ENCODE measurements around the gene ZNF483. TPM values are rescaled to one million over a fixed set of nuclear protein-coding genes. Genes with fewer than 3 reads are reported as not detected.
A peak's percentile ranks its signal among the peaks of the same experiment; 100 is the strongest.

ZNF483 gene
- total and polyA plus RNA-seq, 2 donors from 2014 or later, result 0.43 to 14.5 TPM

DNA sequence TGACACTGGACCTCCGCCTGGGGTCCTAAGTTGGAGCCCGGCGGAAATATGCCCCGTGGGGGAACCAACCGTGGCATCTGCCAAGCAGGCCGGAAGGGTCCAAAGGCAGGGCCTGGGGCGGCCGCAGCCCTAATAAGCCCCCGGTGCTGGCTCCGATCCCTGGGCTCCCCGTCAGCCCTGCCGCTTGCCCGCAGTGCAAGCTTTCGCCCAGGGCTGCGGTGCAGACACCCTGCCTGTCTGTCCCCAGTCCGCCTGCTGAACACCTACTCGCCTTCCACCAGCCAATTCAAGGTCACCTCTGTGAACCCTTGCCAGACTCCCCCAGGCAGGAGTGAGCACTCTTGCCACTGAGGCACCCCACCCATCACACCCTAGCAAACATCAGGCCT, 75.0 kb downstream of the ZNF483 start:
- DNase-seq, result no peak
- intact Hi-C loops (cut with DNase I), result no loop called here
- H3K4me1 ChIP-seq (ENCODE audit: control insufficient read depth in 2 of 3, insufficient read depth in 2 of 3, low read depth in 1 of 3, low read length in 3 of 3), result peaks cover 0 to 16% (median 10%) of the 10 kb centered on the region in 3 donors
- H3K9ac ChIP-seq (ENCODE audit: low read length in 3 of 3), result peak overlapping the region; percentile 41 to 96 (median 67)
- peaks cover 3 to 18% (median 14%) of the 10 kb centered on the region in 3 donors for H3K36me3 ChIP-seq (ENCODE audit: control insufficient read depth in 2 of 3, insufficient read depth in 3 of 3, low read length in 3 of 3)
- H3K27me3 ChIP-seq (ENCODE audit: control insufficient read depth, insufficient read depth, low read length), result no peaks in the 10 kb centered on the region
- peak overlapping the region; percentile 74 to 90 (median 82) for H3K4me3 ChIP-seq (ENCODE audit: low read length in 3 of 3)
- H3K9me3 ChIP-seq (ENCODE audit: control insufficient read depth in 2 of 3, insufficient read depth in 1 of 3, low read length in 3 of 3), result no peaks in the 10 kb centered on the region
- peak overlapping the region; percentile 90 to 95 for H3K27ac ChIP-seq (ENCODE audit: low read depth in 2 of 2, low read length in 2 of 2)
- TF ChIP-seq, protein P1, sequence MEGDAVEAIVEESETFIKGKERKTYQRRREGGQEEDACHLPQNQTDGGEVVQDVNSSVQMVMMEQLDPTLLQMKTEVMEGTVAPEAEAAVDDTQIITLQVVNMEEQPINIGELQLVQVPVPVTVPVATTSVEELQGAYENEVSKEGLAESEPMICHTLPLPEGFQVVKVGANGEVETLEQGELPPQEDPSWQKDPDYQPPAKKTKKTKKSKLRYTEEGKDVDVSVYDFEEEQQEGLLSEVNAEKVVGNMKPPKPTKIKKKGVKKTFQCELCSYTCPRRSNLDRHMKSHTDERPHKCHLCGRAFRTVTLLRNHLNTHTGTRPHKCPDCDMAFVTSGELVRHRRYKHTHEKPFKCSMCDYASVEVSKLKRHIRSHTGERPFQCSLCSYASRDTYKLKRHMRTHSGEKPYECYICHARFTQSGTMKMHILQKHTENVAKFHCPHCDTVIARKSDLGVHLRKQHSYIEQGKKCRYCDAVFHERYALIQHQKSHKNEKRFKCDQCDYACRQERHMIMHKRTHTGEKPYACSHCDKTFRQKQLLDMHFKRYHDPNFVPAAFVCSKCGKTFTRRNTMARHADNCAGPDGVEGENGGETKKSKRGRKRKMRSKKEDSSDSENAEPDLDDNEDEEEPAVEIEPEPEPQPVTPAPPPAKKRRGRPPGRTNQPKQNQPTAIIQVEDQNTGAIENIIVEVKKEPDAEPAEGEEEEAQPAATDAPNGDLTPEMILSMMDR (IDR thresholded peaks at IDR 0.05; ENCODE audit: borderline replicate concordance, extremely low read depth, insufficient read depth), result no peak
- no peak for FAIRE-seq

DNA sequence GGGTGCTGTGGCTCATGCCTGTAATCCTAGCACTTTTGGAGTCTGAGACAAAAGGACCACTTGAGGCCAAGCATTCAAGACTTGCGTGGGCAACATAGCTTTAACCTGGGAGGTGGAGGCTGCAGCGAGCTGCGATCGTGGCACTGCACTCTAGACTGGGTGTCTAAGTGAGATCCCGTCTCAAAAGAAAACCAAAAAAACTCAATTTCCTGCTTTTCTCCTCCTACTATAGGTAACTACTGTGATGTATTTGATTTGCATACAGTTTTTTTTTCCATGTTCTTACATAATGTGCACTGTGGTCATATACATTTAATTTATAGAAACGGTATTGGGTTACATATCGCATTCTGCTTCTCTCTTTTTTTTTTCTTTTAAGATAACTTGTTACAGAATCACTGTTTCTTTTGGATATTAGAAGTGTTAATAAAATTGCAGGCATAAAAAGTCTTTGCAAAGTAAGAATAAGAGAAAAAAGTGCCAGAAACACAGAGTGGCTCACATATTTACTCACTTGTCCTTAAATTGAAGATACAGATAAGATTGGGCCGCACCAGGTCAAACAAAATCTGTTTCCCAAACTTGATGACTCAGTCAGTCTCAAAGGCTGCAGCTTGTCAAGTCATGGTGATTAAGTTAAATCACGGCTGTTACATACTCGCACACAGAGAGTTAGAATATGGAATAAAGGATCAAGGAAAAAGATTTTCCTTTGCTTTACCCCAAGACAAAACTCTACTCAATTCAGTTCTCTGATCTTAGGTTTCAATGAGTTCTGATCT, 76.4 kb downstream of the ZNF483 start:
- intact Hi-C loops (cut with DNase I), result no loop called here
- Histone ChIP-seq H3K36me3 (ENCODE audit: control insufficient read depth in 2 of 3, insufficient read depth in 3 of 3, low read length in 3 of 3) (peaks cover 0 to 7% (median 6%) of the 10 kb centered on the region in 3 donors), H3K9ac (ENCODE audit: low read length in 3 of 3) (no peak overlapping the region), H3K4me1 (ENCODE audit: control insufficient read depth in 2 of 3, insufficient read depth in 2 of 3, low read depth in 1 of 3, low read length in 3 of 3) (peaks cover 0 to 22% (median 10%) of the 10 kb centered on the region in 3 donors), H3K27me3 (ENCODE audit: control insufficient read depth, insufficient read depth, low read length) (no peaks in the 10 kb centered on the region), H3K4me3 (ENCODE audit: low read length in 3 of 3) (no peak overlapping the region), H3K27ac (ENCODE audit: low read depth in 2 of 2, low read length in 2 of 2) (no peak overlapping the region), H3K9me3 (ENCODE audit: control insufficient read depth in 2 of 3, insufficient read depth in 1 of 3, low read length in 3 of 3) (no peaks in the 10 kb centered on the region)
- no peak for DNase-seq
- TF ChIP-seq, protein P1 (IDR thresholded peaks at IDR 0.05; ENCODE audit: borderline replicate concordance, extremely low read depth, insufficient read depth), result no peak
- FAIRE-seq, result no peak

GRCh38 chr9:111603041-111603440, 78.1 kb downstream of the ZNF483 start:
- Histone ChIP-seq H3K27ac (ENCODE audit: low read depth in 2 of 2, low read length in 2 of 2) (peak overlapping the region; percentile 5 to 44), H3K4me1 (ENCODE audit: control insufficient read depth in 2 of 3, insufficient read depth in 2 of 3, low read depth in 1 of 3, low read length in 3 of 3) (peaks cover 0 to 20% (median 10%) of the 10 kb centered on the region in 3 donors), H3K4me3 (ENCODE audit: low read length in 3 of 3) (no peak overlapping the region), H3K36me3 (ENCODE audit: control insufficient read depth in 2 of 3, insufficient read depth in 3 of 3, low read length in 3 of 3) (no peaks in the 10 kb centered on the region), H3K9ac (ENCODE audit: low read length in 3 of 3) (no peak overlapping the region), H3K9me3 (ENCODE audit: control insufficient read depth in 2 of 3, insufficient read depth in 1 of 3, low read length in 3 of 3) (no peaks in the 10 kb centered on the region), H3K27me3 (ENCODE audit: control insufficient read depth, insufficient read depth, low read length) (no peaks in the 10 kb centered on the region)
- peak in 1 of 5 donors; percentile 30 for DNase-seq
- FAIRE-seq, result no peak
- TF ChIP-seq, protein P1 (IDR thresholded peaks at IDR 0.05; ENCODE audit: borderline replicate concordance, extremely low read depth, insufficient read depth), result no peak
- intact Hi-C loops (cut with DNase I), result no loop called here

Measured in kidney (tissue), 14 donors.